GM12878 (cell line): ENCODE results near the gene RANBP3. TPM values are rescaled to one million over a fixed set of nuclear protein-coding genes. Genes with fewer than 3 reads are reported as not detected.

Experiments used
- ATAC-seq: fragments of 200-7000 bp; cut with Tn5 transposase; 3 replicates; pipeline ENCODE4 v1.9.1; 2020; ENCODE audit warnings: mild to moderate bottlenecking, moderate library complexity
- BruUV-seq: library from RNA; stranded (reverse); fragments of 400-500 nt; replicated peaks from 2 replicates; lab custom pipeline; 2021; lab: Mats Ljungman, UMichigan
- CTCF ChIA-PET: fragments of 300-600 bp; sonication (Branson Sonifier 250); formaldehyde crosslinking; extraction: SDS; loops from one replicate; lab custom pipeline; 2021; ENCODE audit warnings: inconsistent platforms; lab: Yijun Ruan, JAX
- POLR2A ChIA-PET: fragments of 350-600 bp; formaldehyde crosslinking; extraction: SDS; loops from one replicate; lab custom pipeline; 2021; ENCODE audit warnings: inconsistent platforms; lab: Charles Lee
- RAD21 ChIA-PET: fragments of 300-600 bp; sonication (Branson Sonifier 250); formaldehyde crosslinking; loops from one replicate; lab custom pipeline; 2023; ENCODE audit warnings: antibody characterized with exemption; ENCODE audit not compliant: unreplicated experiment; lab: Charles Lee
- SMC1A ChIA-PET: fragments of 300-600 bp; sonication (Branson Sonifier 250); formaldehyde crosslinking; loops from one replicate; lab custom pipeline; 2023; ENCODE audit not compliant: unreplicated experiment, uncharacterized antibody; lab: Charles Lee
- DNase-seq: peaks from one replicate; pipeline ENCODE4 v3.0.0-alpha.2; 2011; ENCODE audit warnings: low read depth, low spot score
- FAIRE-seq: peaks from 3 replicates; lab custom pipeline; 2011; peaks lifted over from hg19 to GRCh38; lab: Jason Lieb, UNC
- H2AFZ ChIP-seq: 2 replicates; pipeline ENCODE4 v1.6.0; 2011; ENCODE audit warnings: low read depth, low read length, control low read depth; ENCODE audit not compliant: control insufficient read depth
- H3K27ac ChIP-seq: 2 replicates; pipeline ENCODE4 v1.5.1; 2011; ENCODE audit warnings: control low read depth; ENCODE audit not compliant: control insufficient read depth, insufficient read depth
- H3K27me3 ChIP-seq, 2 experiments: replicated peaks in 1 of 2; 2 replicates each; pipeline versions ENCODE4 v1.6.0 to v1.6.1; 2011; ENCODE audit warnings: low read length in 1 of 2; ENCODE audit not compliant: control insufficient read depth in 2 of 2, insufficient read depth in 2 of 2
- H3K36me3 ChIP-seq, 2 experiments: 2 replicates each; pipeline ENCODE4 v1.5.1; 2011; ENCODE audit warnings: low read length in 1 of 2; ENCODE audit not compliant: control insufficient read depth in 2 of 2, insufficient read depth in 2 of 2
- H3K4me1 ChIP-seq: 2 replicates; pipeline ENCODE4 v1.6.1; 2011; ENCODE audit warnings: mild to moderate bottlenecking, low read length, moderate library complexity, mixed read lengths; ENCODE audit not compliant: control insufficient read depth, insufficient read depth
- H3K4me2 ChIP-seq: 2 replicates; pipeline ENCODE4 v1.6.0; 2011; ENCODE audit warnings: control low read depth; ENCODE audit not compliant: control insufficient read depth, insufficient read depth
- H3K4me3 ChIP-seq: fragments of 200-600 bp; sonication (generic); 2 replicates; pipeline ENCODE4 v1.5.1; 2016
- H3K79me2 ChIP-seq: 2 replicates; pipeline ENCODE4 v1.6.0; 2011; ENCODE audit warnings: low read length; ENCODE audit not compliant: control insufficient read depth, insufficient read depth
- H3K9ac ChIP-seq: 2 replicates; pipeline ENCODE4 v1.8.0; 2011; ENCODE audit warnings: low read length, control low read depth, mixed read lengths; ENCODE audit not compliant: control insufficient read depth, insufficient read depth
- H3K9me3 ChIP-seq: replicated peaks from 3 replicates; pipeline ENCODE4 v1.5.1; 2011; ENCODE audit warnings: mild to moderate bottlenecking, low read length; ENCODE audit not compliant: control insufficient read depth, insufficient read depth
- H4K20me1 ChIP-seq: 2 replicates; pipeline ENCODE4 v1.6.0; 2011; ENCODE audit not compliant: control insufficient read depth, insufficient read depth
- KDM1A ChIP-seq: fragments of 200-600 bp; sonication (generic); IDR thresholded peaks from 2 replicates; pipeline ENCODE4 v1.6.1; 2016; ENCODE audit warnings: borderline replicate concordance
- MXI1 ChIP-seq: fragments of 150-350 bp; IDR thresholded peaks from 2 replicates; pipeline ENCODE4 v1.6.1; 2011; ENCODE audit warnings: low read depth, mild to moderate bottlenecking, inconsistent platforms, low read length, improper control_type of control experiment
- POLR2A ChIP-seq: IDR thresholded peaks from 2 replicates; pipeline ENCODE4 v1.6.1; 2011; ENCODE audit warnings: low read depth, mild to moderate bottlenecking, low read length
- POU2F2 ChIP-seq: IDR thresholded peaks from 3 replicates; pipeline ENCODE4 v1.6.1; 2011; ENCODE audit warnings: low read depth, mild to moderate bottlenecking, low read length, borderline replicate concordance
- USF1 ChIP-seq: IDR thresholded peaks from 2 replicates; pipeline ENCODE4 v1.6.1; 2011; ENCODE audit warnings: borderline replicate concordance, low read depth, mild to moderate bottlenecking, moderate library complexity, mixed read lengths, low read length; ENCODE audit not compliant: insufficient read depth; ENCODE audit errors: extremely low read length
- ZNF274 ChIP-seq: IDR thresholded peaks from one replicate; pipeline ENCODE4 v1.8.0; 2011; ENCODE audit not compliant: insufficient read length, insufficient read depth
- WGBS: methylation state at CpG from one replicate; pipeline ENCODE4 v1.1.6; 2016; ENCODE audit warnings: low lambda C conversion rate; ENCODE audit not compliant: insufficient replicate concordance, insufficient coverage; ENCODE audit errors: missing lambda C conversion rate; 5-methylcytosine and 5-hydroxymethylcytosine counted together
- in situ Hi-C: fragments of 300-500 bp; cut with MboI; formaldehyde crosslinking; loops from 9 replicates; pipeline ENCODE4 v1.14.3; 2018; ENCODE audit warnings: mixed read lengths
- intact Hi-C: fragments of 100-400 bp; cut with micrococcal nuclease; formaldehyde crosslinking; loops from one replicate; pipeline ENCODE4 v1.14.2; 2022; ENCODE audit not compliant: unreplicated experiment
- polyA plus RNA-seq, 11 experiments: library from polyadenylated mRNA; depleted of rRNA in 4 of 11; unstranded in 6 of 11; stranded (reverse) in 5 of 11; fragments of >200 nt; fragmentation: Nextera tagmentation in 4 of 11; fragmentation: Illumina TruSeq in 1 of 11; extraction: Ambion mirVana in 4 of 11; extraction: Trizol in 1 of 11; gene quantifications; 1 replicate in 1 of 11; 2 replicates in 10 of 11; pipeline versions ENCODE4 v1.2.1 to v1.2.3, GENCODE V29; 2011 to 2016; ENCODE audit warnings: inconsistent platforms in 2 of 11, missing spikeins in 2 of 11, low read depth in 1 of 11
- total RNA-seq, 4 experiments: library from RNA; depleted of rRNA in 3 of 4; stranded (reverse); fragments of >200 nt in 3 of 4; fragmentation: Illumina TruSeq in 1 of 4; extraction: Trizol in 1 of 4; gene quantifications; 2 replicates each; pipeline versions ENCODE4 v1.2.1 to v1.2.3, GENCODE V29; 2013 to 2021
- TF ChIP-seq, protein P1 (sequence below): fragments of 450-650 bp; formaldehyde crosslinking; IDR thresholded peaks from 2 replicates; pipeline ENCODE4 v1.4.0; 2020; ENCODE audit warnings: mild to moderate bottlenecking, moderate library complexity
- TF ChIP-seq, protein P2 (sequence below): IDR thresholded peaks from 2 replicates; pipeline ENCODE4 v1.6.1; 2012; ENCODE audit warnings: mild to moderate bottlenecking, low read depth, low read length

The RANBP3 gene
- total and polyA plus RNA-seq, 10 of the 15 experiments (the other 5 are each of a cell fraction or from before 2014, with no cell fraction given) = 1.1 to 81.6 (median 60.0) TPM

DNA sequence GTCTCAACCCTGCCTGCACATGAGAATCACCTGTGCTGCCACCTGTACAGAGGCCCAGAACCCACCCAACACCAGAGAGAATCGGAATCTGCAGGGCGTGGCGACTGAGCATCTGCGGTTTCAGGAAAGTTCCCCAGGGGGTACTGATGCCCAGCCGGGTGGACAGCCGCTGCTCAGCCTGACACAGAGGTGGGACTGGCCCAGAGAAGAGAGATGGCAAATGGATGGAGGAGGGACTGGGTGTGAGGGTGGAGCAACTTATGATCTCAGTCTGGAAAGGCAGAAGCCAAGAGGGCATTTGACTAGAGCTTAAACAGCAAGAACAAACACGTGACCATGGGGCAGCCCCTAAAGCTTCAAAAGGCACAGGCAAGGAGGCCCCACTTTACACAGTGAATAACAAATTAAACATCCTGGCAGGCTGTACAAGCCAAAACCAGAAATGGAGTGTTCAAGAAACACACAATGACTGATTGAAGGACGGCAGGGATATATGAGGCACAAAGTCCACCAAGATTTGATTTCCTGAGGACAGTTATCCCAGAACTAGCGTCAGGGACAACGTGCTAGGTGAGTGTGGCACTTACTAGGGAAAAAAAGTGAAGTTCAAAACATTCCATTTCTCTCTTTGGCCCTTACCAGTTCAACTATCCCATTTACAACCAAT, 3.1 kb downstream of the RANBP3 start (continued):
- peak; percentile 41; the same call in 1 of the 2 replicates for TF ChIP-seq MXI1
- TF ChIP-seq KDM1A = no peak
- TF ChIP-seq POU2F2 = 0 out of 3 replicates have a peak, but pooled peaks have one; percentile 34
- TF ChIP-seq, protein P1, sequence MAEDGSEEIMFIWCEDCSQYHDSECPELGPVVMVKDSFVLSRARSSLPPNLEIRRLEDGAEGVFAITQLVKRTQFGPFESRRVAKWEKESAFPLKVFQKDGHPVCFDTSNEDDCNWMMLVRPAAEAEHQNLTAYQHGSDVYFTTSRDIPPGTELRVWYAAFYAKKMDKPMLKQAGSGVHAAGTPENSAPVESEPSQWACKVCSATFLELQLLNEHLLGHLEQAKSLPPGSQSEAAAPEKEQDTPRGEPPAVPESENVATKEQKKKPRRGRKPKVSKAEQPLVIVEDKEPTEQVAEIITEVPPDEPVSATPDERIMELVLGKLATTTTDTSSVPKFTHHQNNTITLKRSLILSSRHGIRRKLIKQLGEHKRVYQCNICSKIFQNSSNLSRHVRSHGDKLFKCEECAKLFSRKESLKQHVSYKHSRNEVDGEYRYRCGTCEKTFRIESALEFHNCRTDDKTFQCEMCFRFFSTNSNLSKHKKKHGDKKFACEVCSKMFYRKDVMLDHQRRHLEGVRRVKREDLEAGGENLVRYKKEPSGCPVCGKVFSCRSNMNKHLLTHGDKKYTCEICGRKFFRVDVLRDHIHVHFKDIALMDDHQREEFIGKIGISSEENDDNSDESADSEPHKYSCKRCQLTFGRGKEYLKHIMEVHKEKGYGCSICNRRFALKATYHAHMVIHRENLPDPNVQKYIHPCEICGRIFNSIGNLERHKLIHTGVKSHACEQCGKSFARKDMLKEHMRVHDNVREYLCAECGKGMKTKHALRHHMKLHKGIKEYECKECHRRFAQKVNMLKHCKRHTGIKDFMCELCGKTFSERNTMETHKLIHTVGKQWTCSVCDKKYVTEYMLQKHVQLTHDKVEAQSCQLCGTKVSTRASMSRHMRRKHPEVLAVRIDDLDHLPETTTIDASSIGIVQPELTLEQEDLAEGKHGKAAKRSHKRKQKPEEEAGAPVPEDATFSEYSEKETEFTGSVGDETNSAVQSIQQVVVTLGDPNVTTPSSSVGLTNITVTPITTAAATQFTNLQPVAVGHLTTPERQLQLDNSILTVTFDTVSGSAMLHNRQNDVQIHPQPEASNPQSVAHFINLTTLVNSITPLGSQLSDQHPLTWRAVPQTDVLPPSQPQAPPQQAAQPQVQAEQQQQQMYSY = no peak
- TF ChIP-seq POLR2A = no peak; the same call in 1 of the 2 replicates
- no peak for TF ChIP-seq ZNF274

GRCh38 chr19:5973867-5974635, 3.9 kb downstream of the RANBP3 start:
- FAIRE-seq = no peak
- Histone ChIP-seq H3K9me3 (no peaks in the 10 kb centered on the region), H3K36me3 (peaks cover 6 to 11% of the 10 kb centered on the region in 2 experiments), H3K9ac (no peak overlapping the region), H3K4me1 (peaks cover 21% of the 10 kb centered on the region), H3K27ac (0 out of 2 replicates have a peak overlapping the region, but pooled peaks have one; percentile 7), H3K27me3 (no peaks in the 10 kb centered on the region), H3K4me3 (0 out of 2 replicates have a peak overlapping the region, but pooled peaks have one; percentile 90), H2AFZ (no peak overlapping the region), H3K4me2 (peak overlapping the region; percentile 82), H3K79me2 (peaks cover 87% of the 10 kb centered on the region), H4K20me1 (peaks cover 15% of the 10 kb centered on the region; the same call in 1 of the 2 replicates)
- TSS peak; percentile 2 for BruUV-seq
- SMC1A ChIA-PET = interaction anchor here (1.0 to 2.2 kb wide), 3 partner anchors 13 to 170 kb away, joined by 3 to 10 read pairs (median 5); no protein-coding TSS in a partner anchor
- 59% methylated on average over 15 of the region's 15 CpGs for WGBS
- RAD21 ChIA-PET = interaction anchor here (1.5 to 1.6 kb wide), 2 partner anchors 14 to 170 kb away, joined by 6 to 7 read pairs; no protein-coding TSS in a partner anchor
- in situ Hi-C loops = no loop called here
- DNase-seq = no peak
- ATAC-seq = no peak
- POLR2A ChIA-PET = interaction anchor here (0.5 kb wide), 1 partner anchor 19 kb away, joined by 3 read pairs; no protein-coding TSS in a partner anchor
- CTCF ChIA-PET = interaction anchor here (1.0 to 2.9 kb wide), 4 partner anchors 10 to 170 kb away, joined by 4 to 9 read pairs (median 4); no protein-coding TSS in a partner anchor
- intact Hi-C loops = no loop called here
- TF ChIP-seq USF1 = no peak
- TF ChIP-seq, protein P2, sequence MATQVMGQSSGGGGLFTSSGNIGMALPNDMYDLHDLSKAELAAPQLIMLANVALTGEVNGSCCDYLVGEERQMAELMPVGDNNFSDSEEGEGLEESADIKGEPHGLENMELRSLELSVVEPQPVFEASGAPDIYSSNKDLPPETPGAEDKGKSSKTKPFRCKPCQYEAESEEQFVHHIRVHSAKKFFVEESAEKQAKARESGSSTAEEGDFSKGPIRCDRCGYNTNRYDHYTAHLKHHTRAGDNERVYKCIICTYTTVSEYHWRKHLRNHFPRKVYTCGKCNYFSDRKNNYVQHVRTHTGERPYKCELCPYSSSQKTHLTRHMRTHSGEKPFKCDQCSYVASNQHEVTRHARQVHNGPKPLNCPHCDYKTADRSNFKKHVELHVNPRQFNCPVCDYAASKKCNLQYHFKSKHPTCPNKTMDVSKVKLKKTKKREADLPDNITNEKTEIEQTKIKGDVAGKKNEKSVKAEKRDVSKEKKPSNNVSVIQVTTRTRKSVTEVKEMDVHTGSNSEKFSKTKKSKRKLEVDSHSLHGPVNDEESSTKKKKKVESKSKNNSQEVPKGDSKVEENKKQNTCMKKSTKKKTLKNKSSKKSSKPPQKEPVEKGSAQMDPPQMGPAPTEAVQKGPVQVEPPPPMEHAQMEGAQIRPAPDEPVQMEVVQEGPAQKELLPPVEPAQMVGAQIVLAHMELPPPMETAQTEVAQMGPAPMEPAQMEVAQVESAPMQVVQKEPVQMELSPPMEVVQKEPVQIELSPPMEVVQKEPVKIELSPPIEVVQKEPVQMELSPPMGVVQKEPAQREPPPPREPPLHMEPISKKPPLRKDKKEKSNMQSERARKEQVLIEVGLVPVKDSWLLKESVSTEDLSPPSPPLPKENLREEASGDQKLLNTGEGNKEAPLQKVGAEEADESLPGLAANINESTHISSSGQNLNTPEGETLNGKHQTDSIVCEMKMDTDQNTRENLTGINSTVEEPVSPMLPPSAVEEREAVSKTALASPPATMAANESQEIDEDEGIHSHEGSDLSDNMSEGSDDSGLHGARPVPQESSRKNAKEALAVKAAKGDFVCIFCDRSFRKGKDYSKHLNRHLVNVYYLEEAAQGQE = no peak
